ENCODE results near the gene ATP2A3.

Gene ATP2A3

DNA sequence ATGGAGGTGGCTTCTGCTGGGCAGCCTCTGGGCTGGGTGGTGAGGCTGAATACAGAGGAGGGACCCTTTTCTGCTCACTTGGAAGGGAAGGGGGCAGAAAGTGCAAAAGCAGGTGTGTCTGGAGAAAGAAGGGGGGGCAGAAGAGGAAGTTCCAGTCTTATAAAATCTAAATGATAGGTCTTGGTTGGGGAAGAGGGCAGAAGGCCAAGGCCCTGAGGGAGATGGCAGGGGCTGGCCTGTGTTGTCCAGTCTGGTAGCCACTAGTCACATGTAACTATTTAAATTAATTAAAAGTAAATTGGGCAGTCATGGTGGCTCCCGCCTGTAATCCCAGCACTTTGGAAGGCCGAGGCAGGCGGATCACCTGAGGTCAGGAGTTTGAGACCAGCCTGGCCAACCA, 68.9 kb downstream of the ATP2A3 start:
- Histone ChIP-seq H3K36me3 (ENCODE audit: control insufficient read depth in 2 of 2, insufficient read depth in 2 of 2, low read length in 2 of 2) (no peaks in the 10 kb centered on the region), H3K27me3 (ENCODE audit: control insufficient read depth in 1 of 2, insufficient read depth in 2 of 2, low read length in 2 of 2) (no peaks in the 10 kb centered on the region), H3K9me3 (ENCODE audit: control insufficient read depth in 2 of 2, low read length in 2 of 2) (no peaks in the 10 kb centered on the region), H3K4me3 (ENCODE audit: low read length in 2 of 2) (no peak overlapping the region), H3K4me1 (ENCODE audit: control insufficient read depth, insufficient read depth, low read length) (peaks cover 39% of the 10 kb centered on the region), H3K27ac (ENCODE audit: low read length) (no peak overlapping the region), H3K9ac (ENCODE audit: low read length in 2 of 2) (no peak overlapping the region)

DNA sequence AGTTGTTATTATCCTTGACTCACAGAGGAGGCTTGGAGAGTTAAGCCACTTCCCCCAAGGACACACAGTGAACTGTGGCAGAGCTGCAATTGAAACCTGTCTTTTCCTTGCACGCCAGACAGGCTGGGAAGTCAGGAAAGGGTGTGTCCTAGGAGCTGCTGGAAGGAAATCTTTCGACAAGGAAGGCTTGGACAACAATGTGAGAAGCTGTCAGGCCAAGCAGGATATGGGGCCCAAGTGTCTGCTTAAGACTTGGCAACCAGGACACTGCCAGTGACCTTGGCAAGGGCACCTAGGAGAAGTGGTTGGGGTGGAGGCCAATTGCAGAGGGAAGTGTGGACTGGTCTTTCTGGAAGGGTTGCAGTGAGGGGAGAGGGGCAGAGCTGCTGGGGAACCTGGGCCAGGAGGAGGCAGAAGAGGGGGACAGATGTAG, 69.3 kb downstream of the ATP2A3 start:
- H3K4me1 ChIP-seq (ENCODE audit: control insufficient read depth, insufficient read depth, low read length): peaks cover 44% of the 10 kb centered on the region
- no peaks in the 10 kb centered on the region for H3K9me3 ChIP-seq (ENCODE audit: control insufficient read depth in 2 of 2, low read length in 2 of 2)
- H3K9ac ChIP-seq (ENCODE audit: low read length in 2 of 2): no peak overlapping the region
- H3K27me3 ChIP-seq (ENCODE audit: control insufficient read depth in 1 of 2, insufficient read depth in 2 of 2, low read length in 2 of 2): no peaks in the 10 kb centered on the region
- no peak overlapping the region for H3K27ac ChIP-seq (ENCODE audit: low read length)
- no peaks in the 10 kb centered on the region for H3K36me3 ChIP-seq (ENCODE audit: control insufficient read depth in 2 of 2, insufficient read depth in 2 of 2, low read length in 2 of 2)
- H3K4me3 ChIP-seq (ENCODE audit: low read length in 2 of 2): no peak overlapping the region

DNA sequence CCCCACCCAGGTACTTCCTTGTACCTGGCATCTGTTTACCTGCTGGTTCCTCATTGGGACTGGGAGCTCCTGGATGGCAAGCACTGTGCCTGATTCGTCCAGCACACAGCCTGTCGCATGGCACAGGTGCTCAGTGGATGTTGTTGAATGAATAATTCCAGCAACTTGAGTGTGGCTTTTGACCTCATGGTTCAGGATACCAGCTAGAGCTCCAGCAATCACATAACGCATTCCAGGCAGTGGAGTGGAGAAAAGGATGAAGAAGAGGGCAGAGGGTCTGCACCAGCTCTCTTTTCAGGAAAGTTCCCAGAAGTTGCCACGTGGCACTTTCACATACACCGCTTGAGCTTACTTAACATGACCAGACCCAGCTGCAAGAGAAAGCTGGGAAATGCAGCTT, 70.0 kb downstream of the ATP2A3 start:
- Histone ChIP-seq H3K36me3 (ENCODE audit: control insufficient read depth in 2 of 2, insufficient read depth in 2 of 2, low read length in 2 of 2) (no peaks in the 10 kb centered on the region), H3K9me3 (ENCODE audit: control insufficient read depth in 2 of 2, low read length in 2 of 2) (no peaks in the 10 kb centered on the region), H3K9ac (ENCODE audit: low read length in 2 of 2) (no peak overlapping the region), H3K4me1 (ENCODE audit: control insufficient read depth, insufficient read depth, low read length) (peaks cover 51% of the 10 kb centered on the region), H3K4me3 (ENCODE audit: low read length in 2 of 2) (no peak overlapping the region), H3K27me3 (ENCODE audit: control insufficient read depth in 1 of 2, insufficient read depth in 2 of 2, low read length in 2 of 2) (no peaks in the 10 kb centered on the region), H3K27ac (ENCODE audit: low read length) (no peak overlapping the region)

DNA sequence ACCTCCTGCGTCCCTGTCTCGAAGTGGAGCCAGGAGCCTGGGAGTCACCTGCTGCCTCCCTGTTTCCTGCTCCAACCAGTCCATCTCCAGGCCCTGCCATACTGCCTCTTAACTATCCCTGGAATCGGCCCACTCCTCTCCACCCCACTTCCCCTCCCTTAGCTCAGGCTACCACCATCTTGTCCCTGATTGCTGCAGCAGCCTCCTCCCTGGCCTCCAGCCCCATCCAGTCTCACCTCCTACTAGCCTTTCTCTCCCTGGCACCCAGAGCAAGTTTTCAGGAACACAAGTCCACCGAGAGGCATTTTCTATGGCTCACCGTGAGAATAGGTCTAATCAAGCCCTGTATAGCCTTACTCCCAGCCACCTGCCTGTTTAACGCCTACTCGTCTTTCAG, 70.5 kb downstream of the ATP2A3 start:
- Histone ChIP-seq H3K36me3 (ENCODE audit: control insufficient read depth in 2 of 2, insufficient read depth in 2 of 2, low read length in 2 of 2) (no peaks in the 10 kb centered on the region), H3K27me3 (ENCODE audit: control insufficient read depth in 1 of 2, insufficient read depth in 2 of 2, low read length in 2 of 2) (no peaks in the 10 kb centered on the region), H3K27ac (ENCODE audit: low read length) (peak overlapping the region; percentile 70), H3K4me1 (ENCODE audit: control insufficient read depth, insufficient read depth, low read length) (peaks cover 56% of the 10 kb centered on the region), H3K9me3 (ENCODE audit: control insufficient read depth in 2 of 2, low read length in 2 of 2) (no peaks in the 10 kb centered on the region), H3K4me3 (ENCODE audit: low read length in 2 of 2) (peak overlapping the region; percentile 67 to 75), H3K9ac (ENCODE audit: low read length in 2 of 2) (peak overlapping the region; percentile 69 to 78)

DNA sequence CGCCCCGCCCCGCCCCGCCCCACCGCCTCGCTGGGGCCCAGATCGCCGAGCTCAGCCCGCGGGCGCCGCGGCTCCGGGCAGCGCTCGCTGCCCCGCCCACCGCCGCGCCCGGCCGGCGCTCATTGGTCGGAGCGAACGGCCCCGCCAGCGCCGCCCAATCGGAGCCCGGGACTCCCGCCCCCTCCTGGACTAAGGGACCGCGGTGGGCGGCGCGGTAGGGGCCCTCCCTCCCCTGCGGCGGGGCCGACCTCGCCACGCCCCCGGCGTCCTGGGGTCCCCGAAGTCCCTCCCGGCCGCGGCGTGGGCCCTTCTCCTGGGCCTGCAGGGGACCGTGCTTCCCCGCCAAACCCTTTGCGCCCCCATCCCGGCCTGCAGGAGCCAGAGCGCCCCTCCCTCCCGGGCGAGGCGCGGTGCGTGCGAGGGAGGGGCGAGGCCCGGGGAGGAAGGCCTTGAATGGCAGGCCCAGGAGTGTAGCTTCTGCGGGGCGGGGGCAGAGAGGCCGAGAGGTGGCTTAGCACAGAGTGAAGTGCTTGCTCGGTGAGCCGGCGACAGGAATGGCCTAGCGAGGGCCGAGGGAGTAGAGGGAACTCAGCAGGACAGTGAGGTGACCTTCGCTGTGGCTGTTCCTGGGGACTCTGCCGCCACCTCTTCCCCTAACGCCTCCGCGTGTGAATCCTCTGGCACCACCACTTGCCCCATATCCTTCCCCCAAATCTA, 71.1 kb downstream of the ATP2A3 start, which contains the start of gene CAMKK1:
CAMKK1 (minus strand) TSS at position 51 of the 717 bp plus-strand sequence. CDS start 7,366 bp downstream, outside the sequence.
- H3K9me3 ChIP-seq (ENCODE audit: control insufficient read depth in 2 of 2, low read length in 2 of 2): no peaks in the 10 kb centered on the region
- peak within 1 kb of the TSS; percentile 67 to 75 for H3K4me3 ChIP-seq (ENCODE audit: low read length in 2 of 2)
- H3K27ac ChIP-seq (ENCODE audit: low read length): peak within 1 kb of the TSS; percentile 94
- H3K36me3 ChIP-seq (ENCODE audit: control insufficient read depth in 2 of 2, insufficient read depth in 2 of 2, low read length in 2 of 2): no peaks in the 10 kb centered on the region
- no peaks in the 10 kb centered on the region for H3K27me3 ChIP-seq (ENCODE audit: control insufficient read depth in 1 of 2, insufficient read depth in 2 of 2, low read length in 2 of 2)
- H3K4me1 ChIP-seq (ENCODE audit: control insufficient read depth, insufficient read depth, low read length): peaks cover 61% of the 10 kb centered on the region
- H3K9ac ChIP-seq (ENCODE audit: low read length in 2 of 2): peak within 1 kb of the TSS; percentile 69 to 78

DNA sequence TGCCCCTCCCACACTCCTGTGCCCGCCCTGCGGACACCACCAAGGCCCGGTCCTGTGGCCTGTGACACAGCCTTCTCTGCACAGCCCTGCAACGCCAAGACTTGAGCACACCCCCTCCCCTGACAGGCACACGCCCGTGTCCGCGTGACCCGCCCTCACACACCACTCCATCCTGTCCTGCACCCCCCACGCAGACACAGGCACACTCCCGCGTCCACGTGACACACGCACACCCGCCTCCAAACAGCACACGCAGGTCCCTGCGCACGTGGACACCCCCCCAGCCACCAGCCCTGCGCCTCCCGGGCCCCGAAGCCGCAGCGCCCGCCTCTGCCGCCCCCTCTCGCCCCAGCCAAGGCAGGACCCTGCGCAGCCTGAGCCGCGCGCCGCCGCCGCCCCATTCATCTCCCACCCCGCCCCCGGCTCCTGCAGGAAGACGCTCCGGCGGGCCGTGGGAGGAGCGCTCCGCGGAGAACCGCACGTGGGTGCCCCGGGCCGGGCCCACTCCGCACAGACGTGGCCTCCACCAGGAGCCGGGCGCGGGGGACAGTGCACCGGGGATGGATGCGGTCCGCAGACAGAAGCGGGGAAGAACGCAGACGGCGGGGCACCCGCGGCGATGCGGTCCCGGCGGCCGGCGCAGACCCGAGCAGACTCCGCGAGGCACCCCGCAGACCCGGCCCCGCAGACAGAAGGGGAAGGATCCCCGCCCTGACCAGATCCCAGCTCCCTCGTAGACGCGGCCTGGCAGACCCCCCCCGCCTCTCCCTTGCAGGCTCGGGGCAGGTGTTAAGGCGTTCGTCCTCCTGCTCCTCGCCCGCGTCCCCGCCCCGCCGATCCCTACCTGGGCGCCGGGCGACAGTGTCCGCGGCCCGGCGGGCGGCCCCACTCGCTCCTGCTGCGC, 71.9 kb downstream of the ATP2A3 start:
- Histone ChIP-seq H3K4me3 (ENCODE audit: low read length in 2 of 2) (peak overlapping the region; percentile 60 to 75), H3K9ac (ENCODE audit: low read length in 2 of 2) (peak overlapping the region in 1 of 2 donors; percentile 15), H3K36me3 (ENCODE audit: control insufficient read depth in 2 of 2, insufficient read depth in 2 of 2, low read length in 2 of 2) (no peaks in the 10 kb centered on the region), H3K27ac (ENCODE audit: low read length) (peak overlapping the region; percentile 94), H3K27me3 (ENCODE audit: control insufficient read depth in 1 of 2, insufficient read depth in 2 of 2, low read length in 2 of 2) (no peaks in the 10 kb centered on the region), H3K4me1 (ENCODE audit: control insufficient read depth, insufficient read depth, low read length) (peaks cover 69% of the 10 kb centered on the region), H3K9me3 (ENCODE audit: control insufficient read depth in 2 of 2, low read length in 2 of 2) (no peaks in the 10 kb centered on the region)

DNA sequence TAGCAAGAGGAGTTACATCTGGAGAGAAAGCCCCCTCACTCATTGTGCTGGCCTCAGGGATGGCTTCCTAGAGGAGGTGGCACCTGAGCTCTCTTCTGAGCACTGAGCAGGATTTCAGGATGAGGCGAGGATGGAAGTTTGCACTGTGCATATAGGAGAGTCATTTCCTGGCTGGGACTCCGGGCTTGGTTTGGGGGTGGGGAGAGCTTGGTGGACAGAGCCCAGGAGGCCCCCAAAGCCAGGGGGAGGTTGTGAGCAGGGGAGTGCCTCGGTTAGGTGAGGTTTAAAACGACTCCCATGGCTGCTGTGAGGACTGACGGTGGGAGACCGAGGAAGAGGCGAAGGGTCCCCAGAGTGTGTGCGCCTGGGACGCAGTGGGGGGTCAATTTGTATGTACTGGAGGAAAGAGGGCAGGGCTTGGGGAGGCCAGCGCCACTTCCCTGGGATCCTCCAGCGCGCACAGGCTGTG, 72.6 kb downstream of the ATP2A3 start:
- Histone ChIP-seq H3K27me3 (ENCODE audit: control insufficient read depth in 1 of 2, insufficient read depth in 2 of 2, low read length in 2 of 2) (no peaks in the 10 kb centered on the region), H3K27ac (ENCODE audit: low read length) (peak overlapping the region; percentile 94), H3K9me3 (ENCODE audit: control insufficient read depth in 2 of 2, low read length in 2 of 2) (no peaks in the 10 kb centered on the region), H3K4me3 (ENCODE audit: low read length in 2 of 2) (peak overlapping the region; percentile 60 to 75), H3K36me3 (ENCODE audit: control insufficient read depth in 2 of 2, insufficient read depth in 2 of 2, low read length in 2 of 2) (no peaks in the 10 kb centered on the region), H3K4me1 (ENCODE audit: control insufficient read depth, insufficient read depth, low read length) (peaks cover 75% of the 10 kb centered on the region), H3K9ac (ENCODE audit: low read length in 2 of 2) (peak overlapping the region; percentile 6 to 29)

DNA sequence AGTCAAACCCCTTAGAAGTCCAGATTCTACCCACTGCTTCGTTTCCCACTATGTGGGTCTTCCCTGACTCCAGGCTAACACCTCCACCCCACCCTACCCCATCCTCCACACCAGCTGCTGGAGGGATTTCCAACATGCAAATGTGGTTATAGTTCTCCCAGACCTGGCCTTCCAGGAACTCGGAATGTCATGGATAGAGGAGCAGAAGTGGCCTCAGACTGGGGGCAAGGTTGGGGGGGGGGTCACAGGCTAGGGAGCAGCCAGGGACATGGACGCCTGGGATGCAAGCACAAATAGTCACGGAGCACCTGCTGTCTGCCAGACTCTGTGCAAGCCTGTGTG, 73.4 kb downstream of the ATP2A3 start:
- H3K9me3 ChIP-seq (ENCODE audit: control insufficient read depth in 2 of 2, low read length in 2 of 2): no peaks in the 10 kb centered on the region
- H3K27me3 ChIP-seq (ENCODE audit: control insufficient read depth in 1 of 2, insufficient read depth in 2 of 2, low read length in 2 of 2): no peaks in the 10 kb centered on the region
- H3K4me1 ChIP-seq (ENCODE audit: control insufficient read depth, insufficient read depth, low read length): peaks cover 70% of the 10 kb centered on the region
- H3K4me3 ChIP-seq (ENCODE audit: low read length in 2 of 2): peak overlapping the region in 1 of 2 donors; percentile 55
- no peaks in the 10 kb centered on the region for H3K36me3 ChIP-seq (ENCODE audit: control insufficient read depth in 2 of 2, insufficient read depth in 2 of 2, low read length in 2 of 2)
- H3K9ac ChIP-seq (ENCODE audit: low read length in 2 of 2): peak overlapping the region in 1 of 2 donors; percentile 65
- H3K27ac ChIP-seq (ENCODE audit: low read length): peak overlapping the region; percentile 94

DNA sequence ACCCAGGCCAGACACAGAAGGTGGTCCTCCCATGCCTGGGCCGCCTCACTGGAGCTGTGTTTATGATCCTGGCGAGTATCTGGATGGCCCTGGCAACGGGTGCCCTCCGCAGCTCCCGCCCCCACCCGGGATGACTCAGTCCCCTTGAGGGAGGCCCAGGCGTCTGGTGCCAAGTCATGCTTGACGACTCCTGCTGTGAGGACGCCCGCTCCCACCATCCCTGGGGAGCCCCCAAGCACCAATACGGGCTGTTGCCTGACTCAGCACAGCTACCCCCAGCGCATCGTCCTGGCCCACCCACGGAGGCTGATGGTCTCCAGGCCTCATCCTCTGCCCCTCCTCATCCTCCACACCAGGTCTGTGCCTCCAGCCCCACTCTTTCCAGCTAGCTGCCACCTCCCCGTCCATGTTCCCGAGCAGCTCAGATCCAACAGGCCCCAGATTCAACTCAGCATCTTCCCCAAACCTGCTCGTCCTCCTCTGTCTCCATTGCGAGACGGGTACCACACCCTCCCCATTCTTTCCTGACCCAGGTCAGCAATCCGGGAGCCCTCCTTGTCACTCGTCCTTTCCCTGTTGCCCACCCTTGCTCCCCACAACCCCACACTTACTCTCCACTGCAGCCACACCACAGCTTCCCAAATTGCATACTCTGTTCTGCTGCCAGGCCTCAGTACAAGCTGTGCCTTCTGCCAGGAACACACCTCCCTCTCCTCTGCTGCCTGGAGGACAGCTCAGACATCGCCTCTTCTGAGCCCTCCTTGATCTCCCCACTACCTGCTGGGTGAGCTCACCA, 74.0 kb downstream of the ATP2A3 start:
- Histone ChIP-seq H3K27ac (ENCODE audit: low read length) (peak overlapping the region; percentile 94), H3K9me3 (ENCODE audit: control insufficient read depth in 2 of 2, low read length in 2 of 2) (no peaks in the 10 kb centered on the region), H3K9ac (ENCODE audit: low read length in 2 of 2) (peak overlapping the region; percentile 62 to 65), H3K4me3 (ENCODE audit: low read length in 2 of 2) (peak overlapping the region; percentile 32 to 55), H3K36me3 (ENCODE audit: control insufficient read depth in 2 of 2, insufficient read depth in 2 of 2, low read length in 2 of 2) (peaks cover 0 to 2% of the 10 kb centered on the region in 2 donors), H3K4me1 (ENCODE audit: control insufficient read depth, insufficient read depth, low read length) (peaks cover 70% of the 10 kb centered on the region), H3K27me3 (ENCODE audit: control insufficient read depth in 1 of 2, insufficient read depth in 2 of 2, low read length in 2 of 2) (no peaks in the 10 kb centered on the region)

DNA sequence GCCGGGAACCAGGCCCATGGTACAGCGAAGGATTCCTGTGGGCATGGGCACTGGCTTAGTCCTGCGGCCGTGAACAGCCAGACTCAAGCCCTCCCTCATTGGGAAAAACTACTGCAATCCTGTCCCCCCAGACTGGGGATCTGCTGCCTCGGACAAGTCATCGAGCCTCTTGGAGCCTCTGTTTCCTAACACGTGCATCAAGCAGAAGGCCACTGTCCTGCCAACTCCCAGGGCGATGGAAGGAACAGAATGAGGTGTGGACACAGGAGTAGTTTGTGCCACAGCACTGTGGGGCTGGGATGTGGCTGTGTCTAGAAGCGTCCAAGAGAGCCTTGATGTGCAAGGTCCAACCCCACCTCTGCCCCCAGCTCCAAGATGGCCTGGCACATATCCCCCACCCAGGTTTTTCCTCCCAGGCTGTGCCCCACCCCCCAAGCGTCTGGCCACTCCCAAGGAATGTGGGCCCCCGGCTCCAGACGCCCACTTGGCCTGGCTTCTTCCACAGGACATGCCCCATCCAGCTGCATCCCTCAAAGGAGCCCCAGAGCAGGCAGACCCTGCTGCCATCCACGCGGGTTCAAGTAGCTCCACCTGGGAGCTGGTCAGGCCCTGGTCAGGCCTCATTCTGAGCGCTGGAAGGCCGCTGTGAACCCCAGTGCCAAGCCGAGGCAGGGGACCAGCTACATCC, 74.8 kb downstream of the ATP2A3 start:
- Histone ChIP-seq H3K36me3 (ENCODE audit: control insufficient read depth in 2 of 2, insufficient read depth in 2 of 2, low read length in 2 of 2) (peaks cover 8 to 9% of the 10 kb centered on the region in 2 donors), H3K9ac (ENCODE audit: low read length in 2 of 2) (peak overlapping the region; percentile 60 to 65), H3K27me3 (ENCODE audit: control insufficient read depth in 1 of 2, insufficient read depth in 2 of 2, low read length in 2 of 2) (no peaks in the 10 kb centered on the region), H3K9me3 (ENCODE audit: control insufficient read depth in 2 of 2, low read length in 2 of 2) (no peaks in the 10 kb centered on the region), H3K4me3 (ENCODE audit: low read length in 2 of 2) (peak overlapping the region; percentile 9 to 55), H3K4me1 (ENCODE audit: control insufficient read depth, insufficient read depth, low read length) (peaks cover 70% of the 10 kb centered on the region), H3K27ac (ENCODE audit: low read length) (peak overlapping the region; percentile 94)
